ENCODE measurements around the gene LRRC32. TPM values are rescaled to one million over a fixed set of nuclear protein-coding genes. Genes with fewer than 3 reads are reported as not detected.

Gene LRRC32
- total RNA-seq, 1 experiment from 2014 or later = not detected

DNA sequence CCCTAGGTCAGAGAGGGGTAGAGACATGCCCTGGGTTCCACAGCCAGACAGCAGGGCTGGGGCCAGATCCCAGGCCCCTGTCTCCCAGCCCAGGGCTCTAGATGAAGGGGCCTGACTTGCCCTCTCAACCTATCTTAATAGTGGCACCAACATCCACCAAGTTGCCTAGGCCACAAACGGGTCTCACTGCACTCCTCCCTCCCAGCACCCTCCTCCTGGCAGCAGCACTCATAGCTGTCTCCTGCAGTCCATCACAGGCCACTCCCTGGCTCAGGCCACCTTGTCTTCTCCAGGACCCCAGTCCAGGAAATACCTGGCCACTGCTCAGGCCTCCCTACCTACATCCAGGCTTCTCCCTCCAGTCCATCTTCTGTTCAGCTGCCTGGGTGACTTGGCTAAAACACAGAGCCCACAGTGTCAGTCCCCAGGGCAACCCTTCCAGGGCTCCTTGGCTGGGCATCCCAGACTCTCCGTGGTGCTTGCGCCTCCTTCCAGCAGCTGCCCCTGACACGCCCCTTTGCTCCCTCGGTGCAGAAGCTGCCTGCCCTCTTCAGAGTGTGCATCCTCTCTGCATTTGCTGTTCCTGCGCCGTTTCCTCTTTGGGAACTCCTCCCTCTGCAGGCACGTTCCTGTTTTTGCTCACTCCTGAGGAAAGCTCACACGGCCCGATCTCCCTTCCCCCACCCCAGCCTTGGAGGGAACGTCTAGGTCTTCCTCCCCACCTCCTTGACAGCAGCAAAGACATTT is 40.5 kb downstream of the LRRC32 start:
- ATAC-seq (no peak), DNase-seq (no peak)
- Histone ChIP-seq H3K79me2 (ENCODE audit: low read length) (no peaks in the 10 kb centered on the region), H3K4me2 (ENCODE audit: low read length) (no peak overlapping the region), H3K9ac (ENCODE audit: low read length) (no peak overlapping the region), H3K27me3 (ENCODE audit: low read length) (peaks cover 4% of the 10 kb centered on the region; the same call in 1 of the 2 replicates), H2AFZ (ENCODE audit: low read length) (no peak overlapping the region), H3F3A (ENCODE audit: low read length, unreplicated experiment) (no peaks in the 10 kb centered on the region), H4K20me1 (ENCODE audit: low read length) (no peaks in the 10 kb centered on the region), H3K9me3 (ENCODE audit: low read length) (peaks cover 4% of the 10 kb centered on the region; the same call in 1 of the 2 replicates), H3K4me3 (ENCODE audit: low read length) (no peak overlapping the region), H3K27ac (ENCODE audit: low read length) (no peak overlapping the region), H3K9me2 (replicated peaks; ENCODE audit: low read length) (no peaks in the 10 kb centered on the region), H3K36me3 (ENCODE audit: low read depth, low read length) (no peaks in the 10 kb centered on the region), H3K4me1 (ENCODE audit: insufficient read depth, low read length) (no peaks in the 10 kb centered on the region)
- intact Hi-C loops (cut with micrococcal nuclease) = no loop called here
- no TSS peak for BruUV-seq (replicated peaks)
- ChIA-PET POLR2A (ENCODE audit: unreplicated experiment) (no interaction called here), CTCF (no interaction called here)
- TF ChIP-seq EZH2 (IDR thresholded peaks at IDR 0.05; ENCODE audit: low read length, unreplicated experiment) = no peak
- no peak for TF ChIP-seq EZH2phosphoT487 (IDR thresholded peaks at IDR 0.05; ENCODE audit: borderline replicate concordance, low read length)
- TF ChIP-seq CTCF (conservative IDR thresholded peaks at IDR 0.05; ENCODE audit: low read depth, low read length) = no peak

- no peak overlapping the region for H3K4me3 ChIP-seq (ENCODE audit: low read length)
- H2AFZ ChIP-seq (ENCODE audit: low read length) = no peak overlapping the region
- H3K4me1 ChIP-seq (ENCODE audit: insufficient read depth, low read length) = no peaks in the 10 kb centered on the region
- no peak overlapping the region for H3K9ac ChIP-seq (ENCODE audit: low read length)
- POLR2A ChIA-PET (ENCODE audit: unreplicated experiment) = interaction anchor here (0.6 kb wide), 1 partner anchor 1264 kb away, joined by 7 read pairs; no protein-coding TSS in a partner anchor
- TF ChIP-seq EZH2 (IDR thresholded peaks at IDR 0.05; ENCODE audit: low read length, unreplicated experiment) (no peak), CTCF (conservative IDR thresholded peaks at IDR 0.05; ENCODE audit: low read depth, low read length) (no peak), EZH2phosphoT487 (IDR thresholded peaks at IDR 0.05; ENCODE audit: borderline replicate concordance, low read length) (no peak)
- no peaks in the 10 kb centered on the region for H3K79me2 ChIP-seq (ENCODE audit: low read length)
- H4K20me1 ChIP-seq (ENCODE audit: low read length) = no peaks in the 10 kb centered on the region
- intact Hi-C loops (cut with micrococcal nuclease) = no loop called here
- H3K36me3 ChIP-seq (ENCODE audit: low read depth, low read length) = no peaks in the 10 kb centered on the region
- no peak overlapping the region for H3K27ac ChIP-seq (ENCODE audit: low read length)
- DNase-seq (no peak), ATAC-seq (no peak)
- H3K27me3 ChIP-seq (ENCODE audit: low read length) = no peaks in the 10 kb centered on the region
- H3K9me2 ChIP-seq (replicated peaks; ENCODE audit: low read length) = no peaks in the 10 kb centered on the region
- H3K4me2 ChIP-seq (ENCODE audit: low read length) = no peak overlapping the region
- H3K9me3 ChIP-seq (ENCODE audit: low read length) = peaks cover 4% of the 10 kb centered on the region; the same call in 1 of the 2 replicates
- no TSS peak for BruUV-seq (replicated peaks)
- no peaks in the 10 kb centered on the region for H3F3A ChIP-seq (ENCODE audit: low read length, unreplicated experiment)
- CTCF ChIA-PET = no interaction called here
Observed at GRCh38 chr11:76629116-76629852, 41.3 kb downstream of the LRRC32 start.

Data from PC-3 (cell line).